HG03521 (cell line): ENCODE measurements around the gene SECISBP2.
"Not testable (repeated sequence)": the region's sequence is repeated elsewhere in the genome, so short reads cannot be mapped to it uniquely, and the experiment has no call there.

ENCODE experiments used
- ATAC-seq: cut with Tn5 transposase; IDR thresholded peaks from one replicate; pipeline ENCODE4 v1.9.1; 2021; ENCODE audit warnings: mild to moderate bottlenecking, moderate library complexity; ENCODE audit not compliant: unreplicated experiment

SECISBP2 gene

GRCh38 chr9:89318123-89319014, at the start of gene SECISBP2:
TSS of gene SECISBP2 (plus strand) at chr9:89318500. CDS start at chr9:89318577, 77 bp downstream.
- peak; percentile 91 for ATAC-seq

- ATAC-seq = no peak
Measured at GRCh38 chr9:89273528-89274279, 44.6 kb upstream of the SECISBP2 start.

GRCh38 chr9:89274838-89275237, 43.5 kb upstream of the SECISBP2 start:
- ATAC-seq = no peak

GRCh38 chr9:89276040-89276439, 42.3 kb upstream of the SECISBP2 start:
- not testable (repeated sequence) for ATAC-seq

- no peak for ATAC-seq
Measured at GRCh38 chr9:89277043-89277442, 41.3 kb upstream of the SECISBP2 start.

GRCh38 chr9:89277454-89277853, 40.8 kb upstream of the SECISBP2 start:
- ATAC-seq = no peak

- ATAC-seq = no peak
Measured at GRCh38 chr9:89278551-89278950, 39.7 kb upstream of the SECISBP2 start.

GRCh38 chr9:89278997-89279739, 39.1 kb upstream of the SECISBP2 start:
- peak; percentile 67 for ATAC-seq

- no peak for ATAC-seq
Measured at GRCh38 chr9:89281106-89281505, 37.2 kb upstream of the SECISBP2 start.

GRCh38 chr9:89282248-89282968, 35.9 kb upstream of the SECISBP2 start:
- not testable (repeated sequence) for ATAC-seq

- no peak for ATAC-seq
Measured at GRCh38 chr9:89284076-89284475, 34.2 kb upstream of the SECISBP2 start.

- ATAC-seq = no peak
Measured at GRCh38 chr9:89291741-89292140, 26.6 kb upstream of the SECISBP2 start.

- ATAC-seq = no peak
Measured at GRCh38 chr9:89293014-89293413, 25.3 kb upstream of the SECISBP2 start.

- no peak for ATAC-seq
Measured at GRCh38 chr9:89295400-89295799, 22.9 kb upstream of the SECISBP2 start.

GRCh38 chr9:89301996-89302395, 16.3 kb upstream of the SECISBP2 start:
- ATAC-seq = not testable (repeated sequence)

GRCh38 chr9:89304020-89304833, 14.1 kb upstream of the SECISBP2 start:
- ATAC-seq = no peak

GRCh38 chr9:89304834-89305188, 13.5 kb upstream of the SECISBP2 start:
- ATAC-seq = no peak

GRCh38 chr9:89305868-89306267, 12.4 kb upstream of the SECISBP2 start:
- ATAC-seq = no peak

GRCh38 chr9:89309166-89309565, 9.1 kb upstream of the SECISBP2 start:
- ATAC-seq = no peak
